IMR-90 (cell line): ENCODE data around the gene OPALIN. TPM values are rescaled to one million over a fixed set of nuclear protein-coding genes. Genes with fewer than 3 reads are reported as not detected.

Experiments used
- ATAC-seq: fragments of 200-7000 bp; cut with Tn5 transposase; 2 replicates; pipeline ENCODE4 v1.9.1; 2020; ENCODE audit warnings: low read depth, mild to moderate bottlenecking, moderate library complexity
- BruUV-seq: library from RNA; stranded (reverse); fragments of 400-500 nt; replicated peaks from 2 replicates; lab custom pipeline; 2021; lab: Mats Ljungman, UMichigan
- CTCF ChIA-PET: fragments of 300-600 bp; formaldehyde crosslinking; extraction: SDS; loops from one replicate; lab custom pipeline; 2021; ENCODE audit warnings: antibody characterized with exemption; lab: Yijun Ruan, JAX
- POLR2A ChIA-PET: fragments of 300-600 bp; sonication (Branson Sonifier 250); formaldehyde crosslinking; loops from one replicate; lab custom pipeline; 2022; ENCODE audit warnings: antibody characterized with exemption; ENCODE audit not compliant: unreplicated experiment; lab: Charles Lee
- DNase-seq: peaks from one replicate; pipeline ENCODE4 v3.0.0; 2013
- H2AFZ ChIP-seq: replicated peaks from 2 replicates; pipeline ENCODE3; 2013; ENCODE audit warnings: low read length, mild to moderate bottlenecking; ENCODE audit not compliant: poor library complexity
- H2AK5ac ChIP-seq: 2 replicates; pipeline ENCODE4 v1.6.1; 2013; ENCODE audit warnings: low read depth, low read length, inconsistent platforms
- H2AK9ac ChIP-seq: replicated peaks from 2 replicates; pipeline ENCODE3; 2013; ENCODE audit warnings: mild to moderate bottlenecking, low read depth, low read length, moderate library complexity; ENCODE audit not compliant: poor library complexity
- H2BK120ac ChIP-seq: 2 replicates; pipeline ENCODE4 v1.6.1; 2013; ENCODE audit warnings: low read depth, low read length, inconsistent platforms
- H2BK15ac ChIP-seq: 3 replicates; pipeline ENCODE4 v1.6.1; 2013; ENCODE audit warnings: low read depth, low read length, inconsistent platforms
- H2BK20ac ChIP-seq: 2 replicates; pipeline ENCODE4 v1.6.1; 2013; ENCODE audit warnings: low read depth, mild to moderate bottlenecking, inconsistent platforms, low read length, moderate library complexity
- H2BK5ac ChIP-seq: 2 replicates; pipeline ENCODE4 v1.6.1; 2013; ENCODE audit warnings: mild to moderate bottlenecking, low read depth, low read length, inconsistent platforms; ENCODE audit not compliant: poor library complexity, severe bottlenecking
- H3K14ac ChIP-seq: replicated peaks from 2 replicates; pipeline ENCODE4 v1.6.1; 2013; ENCODE audit warnings: low read depth, low read length, inconsistent platforms
- H3K18ac ChIP-seq: 2 replicates; pipeline ENCODE4 v1.6.1; 2013; ENCODE audit warnings: low read depth, low read length, control low read depth
- H3K23ac ChIP-seq: 2 replicates; pipeline ENCODE4 v1.6.1; 2013; ENCODE audit warnings: low read depth, low read length, inconsistent platforms
- H3K27ac ChIP-seq: 2 replicates; pipeline ENCODE4 v1.5.1; 2013; ENCODE audit warnings: mild to moderate bottlenecking, control low read depth, low read length; ENCODE audit not compliant: insufficient read depth
- H3K27me3 ChIP-seq: 2 replicates; pipeline ENCODE4 v1.6.1; 2013; ENCODE audit warnings: low read length; ENCODE audit not compliant: control insufficient read depth, insufficient read depth
- H3K36me3 ChIP-seq: 2 replicates; pipeline ENCODE4 v1.6.1; 2013; ENCODE audit warnings: low read length, mixed read lengths; ENCODE audit not compliant: control insufficient read depth, insufficient read depth
- H3K4ac ChIP-seq: 2 replicates; pipeline ENCODE4 v1.6.1; 2013; ENCODE audit warnings: low read depth, low read length, inconsistent platforms
- H3K4me1 ChIP-seq: 2 replicates; pipeline ENCODE4 v1.6.1; 2013; ENCODE audit warnings: low read length, mixed read lengths; ENCODE audit not compliant: control insufficient read depth, insufficient read depth
- H3K4me2 ChIP-seq: 2 replicates; pipeline ENCODE4 v1.6.1; 2013; ENCODE audit warnings: low read depth, mild to moderate bottlenecking, control low read depth, low read length, moderate library complexity
- H3K4me3 ChIP-seq: 2 replicates; pipeline ENCODE4 v1.5.1; 2013; ENCODE audit warnings: low read depth, mild to moderate bottlenecking, control low read depth, low read length, moderate library complexity; ENCODE audit not compliant: insufficient read depth
- H3K56ac ChIP-seq: 2 replicates; pipeline ENCODE4 v1.6.1; 2013; ENCODE audit warnings: low read length, inconsistent platforms; ENCODE audit not compliant: insufficient read depth; ENCODE audit errors: extremely low read depth
- H3K79me1 ChIP-seq, 2 experiments: 2 replicates each; pipeline ENCODE4 v1.6.1; 2013; ENCODE audit warnings: low read length in 2 of 2, inconsistent platforms in 1 of 2, low read depth in 1 of 2
- H3K9ac ChIP-seq: 2 replicates; pipeline ENCODE4 v1.6.1; 2013; ENCODE audit warnings: low read depth, low read length, control low read depth
- H3K9me1 ChIP-seq: 2 replicates; pipeline ENCODE4 v1.6.1; 2013; ENCODE audit warnings: low read length, inconsistent platforms; ENCODE audit not compliant: insufficient read depth
- H3K9me3 ChIP-seq: 2 replicates; pipeline ENCODE4 v1.6.1; 2013; ENCODE audit warnings: low read length; ENCODE audit not compliant: control insufficient read depth, insufficient read depth
- H4K20me1 ChIP-seq: 2 replicates; pipeline ENCODE4 v1.6.1; 2013; ENCODE audit warnings: low read length, inconsistent platforms; ENCODE audit not compliant: insufficient read depth
- H4K5ac ChIP-seq: 2 replicates; pipeline ENCODE4 v1.6.1; 2013; ENCODE audit warnings: mild to moderate bottlenecking, low read depth, low read length, control low read depth
- H4K8ac ChIP-seq, 2 experiments: 2 replicates each; pipeline ENCODE4 v1.6.1; 2013; ENCODE audit warnings: low read depth in 2 of 2, low read length in 2 of 2, control low read depth in 1 of 2, inconsistent platforms in 1 of 2
- H4K91ac ChIP-seq: 2 replicates; pipeline ENCODE4 v1.6.1; 2013; ENCODE audit warnings: low read depth, low read length, inconsistent platforms; ENCODE audit not compliant: insufficient read depth
- BHLHE40 ChIP-seq: fragments of 150-350 bp; IDR thresholded peaks from 2 replicates; pipeline ENCODE4 v1.6.1; 2016; ENCODE audit warnings: mild to moderate bottlenecking, low read depth, low read length
- CHD1 ChIP-seq: IDR thresholded peaks from 2 replicates; pipeline ENCODE4 v1.6.1; 2012; ENCODE audit warnings: low read depth, low read length, improper control_type of control experiment
- ELK1 ChIP-seq: fragments of 150-350 bp; IDR thresholded peaks from 2 replicates; pipeline ENCODE4 v1.6.1; 2016; ENCODE audit warnings: low read depth, mild to moderate bottlenecking, low read length, moderate library complexity, borderline replicate concordance
- MAFK ChIP-seq: IDR thresholded peaks from 2 replicates; pipeline ENCODE4 v1.6.1; 2012; ENCODE audit warnings: low read depth, low read length, improper control_type of control experiment
- MXI1 ChIP-seq: IDR thresholded peaks from 2 replicates; pipeline ENCODE4 v1.6.1; 2012; ENCODE audit warnings: low read depth, mild to moderate bottlenecking, low read length, moderate library complexity, borderline replicate concordance
- NFE2L2 ChIP-seq: fragments of 150-350 bp; IDR thresholded peaks from 2 replicates; pipeline ENCODE4 v1.6.1; 2016; ENCODE audit warnings: low read depth, mild to moderate bottlenecking, low read length
- RAD21 ChIP-seq: IDR thresholded peaks from 2 replicates; pipeline ENCODE4 v1.6.1; 2012; ENCODE audit warnings: low read length, improper control_type of control experiment
- RFX5 ChIP-seq: IDR thresholded peaks from 2 replicates; pipeline ENCODE4 v1.8.0; 2012; ENCODE audit warnings: low read depth, mild to moderate bottlenecking, low read length, moderate library complexity
- WGBS, 2 experiments: methylation state at CpG; one replicate each; pipeline versions ENCODE4 v1.1.5 to v1.1.7; 2013; ENCODE audit warnings: missing lambda C conversion rate in 2 of 2; ENCODE audit not compliant: insufficient read length in 1 of 2; ENCODE audit errors: extremely low coverage in 2 of 2; 5-methylcytosine and 5-hydroxymethylcytosine counted together
- dilution Hi-C: fragments of 300-500 bp; cut with HindIII; formaldehyde crosslinking; loops from one replicate; pipeline ENCODE4 v1.14.3; 2018; ENCODE audit warnings: low sequenced_read_pairs; ENCODE audit not compliant: unreplicated experiment
- in situ Hi-C: fragments of 300-500 bp; cut with MboI; formaldehyde crosslinking; loops from 3 replicates; pipeline ENCODE4 v1.14.3; 2019; ENCODE audit warnings: low sequenced_read_pairs, inconsistent platforms, mixed read lengths
- intact Hi-C: fragments of 100-400 bp; cut with micrococcal nuclease; formaldehyde crosslinking; loops from 2 replicates; pipeline ENCODE4 v1.10.0; 2022
- polyA plus RNA-seq, 3 experiments: library from polyadenylated mRNA; depleted of rRNA; stranded (reverse); fragments of >200 nt; gene quantifications; 2 replicates each; pipeline ENCODE4 v1.2.3, GENCODE V29; 2012; ENCODE audit warnings: low replicate concordance in 1 of 3
- total RNA-seq: library from RNA; depleted of rRNA; stranded (reverse); fragments of >200 nt; gene quantifications from 2 replicates; pipeline ENCODE4 v1.2.3, GENCODE V29; 2012
- TF ChIP-seq, protein P1 (sequence below): fragments of 150-350 bp; IDR thresholded peaks from 2 replicates; pipeline ENCODE4 v1.6.1; 2017; ENCODE audit warnings: mild to moderate bottlenecking, antibody characterized with exemption, low read length, low read depth
- TF ChIP-seq, protein P2 (sequence below): conservative IDR thresholded peaks from 2 replicates; pipeline ENCODE4 v1.5.1; 2012; ENCODE audit warnings: mild to moderate bottlenecking, low read depth, low read length, improper control_type of control experiment

OPALIN gene
- total and polyA plus RNA-seq, 2 of the 4 experiments (the other 2 are of a cell fraction) = not detected

GRCh38 chr10:96365571-96365970 lies 6.8 kb upstream of the OPALIN start:
- Histone ChIP-seq H3K23ac (no peak overlapping the region), H3K79me1 (no peaks in the 10 kb centered on the region), H3K14ac (no peak overlapping the region), H3K36me3 (no peaks in the 10 kb centered on the region), H3K9me1 (no peaks in the 10 kb centered on the region), H3K27ac (no peak overlapping the region), H3K27me3 (peaks cover 2% of the 10 kb centered on the region), H3K4ac (no peak overlapping the region), H2BK15ac (no peak overlapping the region), H4K20me1 (no peaks in the 10 kb centered on the region), H2BK20ac (no peak overlapping the region), H2AK5ac (no peak overlapping the region), H4K8ac (no peak overlapping the region), H2BK5ac (no peak overlapping the region), H3K9ac (no peak overlapping the region), H2AK9ac (no peak overlapping the region), H2AFZ (no peak overlapping the region), H3K9me3 (no peaks in the 10 kb centered on the region), H3K56ac (no peak overlapping the region; the same call in 1 of the 2 replicates), H2BK120ac (no peak overlapping the region), H3K4me2 (no peak overlapping the region), H4K91ac (no peak overlapping the region), H3K4me3 (no peak overlapping the region), H3K18ac (no peak overlapping the region), H3K4me1 (peaks cover 2% of the 10 kb centered on the region), H4K5ac (no peak overlapping the region)
- dilution Hi-C loops (no loop called here), in situ Hi-C loops (no loop called here), intact Hi-C loops (no loop called here)
- ATAC-seq = no peak
- BruUV-seq = no TSS peak
- TF ChIP-seq ELK1 (no peak), CHD1 (no peak), RFX5 (no peak), NFE2L2 (no peak), MXI1 (no peak), RAD21 (no peak), MAFK (no peak), BHLHE40 (no peak)
- TF ChIP-seq, protein P1, sequence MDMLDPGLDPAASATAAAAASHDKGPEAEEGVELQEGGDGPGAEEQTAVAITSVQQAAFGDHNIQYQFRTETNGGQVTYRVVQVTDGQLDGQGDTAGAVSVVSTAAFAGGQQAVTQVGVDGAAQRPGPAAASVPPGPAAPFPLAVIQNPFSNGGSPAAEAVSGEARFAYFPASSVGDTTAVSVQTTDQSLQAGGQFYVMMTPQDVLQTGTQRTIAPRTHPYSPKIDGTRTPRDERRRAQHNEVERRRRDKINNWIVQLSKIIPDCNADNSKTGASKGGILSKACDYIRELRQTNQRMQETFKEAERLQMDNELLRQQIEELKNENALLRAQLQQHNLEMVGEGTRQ = no peak
- TF ChIP-seq, protein P2, sequence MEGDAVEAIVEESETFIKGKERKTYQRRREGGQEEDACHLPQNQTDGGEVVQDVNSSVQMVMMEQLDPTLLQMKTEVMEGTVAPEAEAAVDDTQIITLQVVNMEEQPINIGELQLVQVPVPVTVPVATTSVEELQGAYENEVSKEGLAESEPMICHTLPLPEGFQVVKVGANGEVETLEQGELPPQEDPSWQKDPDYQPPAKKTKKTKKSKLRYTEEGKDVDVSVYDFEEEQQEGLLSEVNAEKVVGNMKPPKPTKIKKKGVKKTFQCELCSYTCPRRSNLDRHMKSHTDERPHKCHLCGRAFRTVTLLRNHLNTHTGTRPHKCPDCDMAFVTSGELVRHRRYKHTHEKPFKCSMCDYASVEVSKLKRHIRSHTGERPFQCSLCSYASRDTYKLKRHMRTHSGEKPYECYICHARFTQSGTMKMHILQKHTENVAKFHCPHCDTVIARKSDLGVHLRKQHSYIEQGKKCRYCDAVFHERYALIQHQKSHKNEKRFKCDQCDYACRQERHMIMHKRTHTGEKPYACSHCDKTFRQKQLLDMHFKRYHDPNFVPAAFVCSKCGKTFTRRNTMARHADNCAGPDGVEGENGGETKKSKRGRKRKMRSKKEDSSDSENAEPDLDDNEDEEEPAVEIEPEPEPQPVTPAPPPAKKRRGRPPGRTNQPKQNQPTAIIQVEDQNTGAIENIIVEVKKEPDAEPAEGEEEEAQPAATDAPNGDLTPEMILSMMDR = no peak
- POLR2A ChIA-PET = no interaction called here
- CTCF ChIA-PET = interaction anchor here (1.2 kb wide), 1 partner anchor 11 kb away, joined by 3 read pairs; no protein-coding TSS in a partner anchor
- 60% methylated on average over 1 of the region's 3 CpGs; no CpG with 5 or more reads in 1 of the 2 experiments for WGBS, 2 experiments
- no peak for DNase-seq
